CD4-positive, alpha-beta T cell treated with Interleukin-6 for 4 hours (primary cell): ENCODE measurements around the gene FOLH1.
"Not testable (repeated sequence)": the region's sequence is repeated elsewhere in the genome, so short reads cannot be mapped to it uniquely, and the experiment has no call there.

Experiments
- DNase-seq: peaks from one replicate; pipeline ENCODE4 v3.0.0-alpha.2; 2020; ENCODE audit warnings: mixed read lengths

Gene FOLH1

DNA sequence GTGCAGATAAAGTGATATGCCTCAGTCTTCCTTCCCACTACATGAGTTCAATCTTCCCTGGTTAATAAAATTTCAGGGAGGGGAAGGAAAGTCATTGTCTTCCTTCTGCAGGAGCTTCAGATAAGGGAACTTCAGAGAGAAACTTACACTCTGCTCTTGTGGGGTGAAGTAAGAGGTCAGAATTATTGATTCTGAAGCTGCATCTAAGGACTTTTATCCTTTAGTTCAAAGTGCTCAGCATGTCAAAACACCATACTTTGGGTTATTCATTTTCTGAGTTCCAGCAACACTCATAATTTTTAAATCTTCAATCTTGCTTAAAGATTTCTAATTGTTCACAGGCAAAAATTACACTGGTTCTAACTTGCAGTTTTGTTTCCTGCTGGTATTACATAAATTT, 33.0 kb downstream of the FOLH1 start:
- not testable (repeated sequence) for DNase-seq

- DNase-seq: not testable (repeated sequence)
Observed at GRCh38 chr11:49174691-49175366, 33.6 kb downstream of the FOLH1 start.

GRCh38 chr11:49171613-49172012, 36.8 kb downstream of the FOLH1 start:
- DNase-seq: not testable (repeated sequence)

- DNase-seq: not testable (repeated sequence)
Observed at GRCh38 chr11:49169579-49169978, 38.8 kb downstream of the FOLH1 start.

GRCh38 chr11:49168992-49169391, 39.4 kb downstream of the FOLH1 start:
- DNase-seq: not testable (repeated sequence)

DNA sequence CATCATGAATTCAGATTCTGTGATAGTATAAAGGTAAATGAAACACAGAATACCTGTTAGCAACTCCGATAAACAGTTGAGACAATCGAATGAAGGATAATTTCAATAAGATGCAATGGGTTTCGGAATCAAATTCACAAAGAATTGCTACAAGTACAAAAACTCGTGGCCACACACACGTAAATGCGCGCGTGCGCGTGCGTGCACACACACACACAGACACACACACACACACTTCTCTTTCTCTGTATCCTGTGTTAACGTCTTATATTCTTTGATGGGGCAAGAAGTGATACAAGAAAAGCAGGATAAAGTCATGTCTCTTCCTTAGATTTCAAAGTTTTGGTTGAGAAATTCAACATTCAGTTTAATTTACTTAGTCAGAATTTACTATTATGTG, 57.2 kb downstream of the FOLH1 start:
- no peak for DNase-seq

DNA sequence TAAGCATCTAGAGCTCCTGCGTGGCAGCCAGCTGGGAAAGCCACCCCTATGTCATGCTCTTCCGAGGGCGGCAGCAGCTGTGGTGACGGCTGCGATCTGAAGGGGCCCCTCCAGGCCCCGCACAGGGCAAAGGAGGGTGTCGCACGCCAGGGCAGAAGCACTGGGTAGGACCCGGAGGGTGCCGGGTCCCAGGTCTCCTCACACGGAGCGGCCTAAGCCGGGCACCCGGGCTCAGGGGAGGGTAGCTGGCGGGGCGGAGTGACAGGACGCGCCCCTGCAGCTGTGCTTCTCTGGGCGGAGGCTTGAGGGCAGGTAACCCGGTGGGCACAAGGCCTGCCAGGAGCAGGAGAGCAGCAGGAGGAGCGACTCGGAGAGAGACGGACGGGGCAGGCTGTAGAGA, 106.0 kb downstream of the FOLH1 start:
- DNase-seq: not testable (repeated sequence)
